ENCODE results near the gene RABGEF1.
"Not testable (repeated sequence)": the region's sequence is repeated elsewhere in the genome, so short reads cannot be mapped to it uniquely, and the experiment has no call there.

The RABGEF1 gene

DNA sequence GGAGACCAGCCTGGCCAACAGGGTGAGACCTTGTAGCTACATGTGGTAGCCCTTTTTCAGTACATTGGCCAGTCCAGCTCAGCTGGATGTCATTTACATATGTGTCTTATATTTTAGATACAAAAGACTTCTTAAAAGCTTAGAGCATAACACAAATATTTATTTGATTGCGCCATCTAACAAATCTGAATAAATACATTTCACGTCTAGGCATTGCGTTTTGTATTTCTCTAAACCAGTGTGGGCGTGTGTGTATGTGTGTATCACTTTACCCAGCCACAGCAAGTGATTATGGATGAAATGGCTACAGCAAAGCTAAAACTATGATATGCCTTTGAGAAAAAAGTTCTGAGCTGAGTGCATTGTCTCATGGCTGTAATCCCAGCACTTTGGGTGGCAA is 14.0 kb downstream of the RABGEF1 start:
- no peak overlapping the region for H3K27ac ChIP-seq (ENCODE audit: low read length)

GRCh38 chr7:66755059-66755458 is 14.5 kb downstream of the RABGEF1 start:
- H3K9ac ChIP-seq (ENCODE audit: low read depth, low read length); H3K27ac ChIP-seq (ENCODE audit: low read length); H3K27me3 ChIP-seq (ENCODE audit: insufficient read depth, low read length): not testable (repeated sequence)

More for the DNA sequence above, 14.0 kb downstream of the RABGEF1 start:
- H3K4me1 ChIP-seq (ENCODE audit: insufficient read depth, low read length) = no peaks in the 10 kb centered on the region
- H3K9ac ChIP-seq (ENCODE audit: low read depth, low read length) = no peak overlapping the region
- H3K36me3 ChIP-seq (ENCODE audit: insufficient read depth, low read depth, low read length) = no peaks in the 10 kb centered on the region
- no peaks in the 10 kb centered on the region for H3K9me3 ChIP-seq (ENCODE audit: insufficient read depth, low read depth, low read length)
- no peaks in the 10 kb centered on the region for H3K27me3 ChIP-seq (ENCODE audit: insufficient read depth, low read length)
- no peak overlapping the region for H3K4me3 ChIP-seq (ENCODE audit: low read length)

GRCh38 chr7:66756227-66756626 is 15.7 kb downstream of the RABGEF1 start:
- not testable (repeated sequence) for H3K27ac ChIP-seq (ENCODE audit: low read length); H3K36me3 ChIP-seq (ENCODE audit: insufficient read depth, low read depth, low read length); H3K9ac ChIP-seq (ENCODE audit: low read depth, low read length); H3K4me1 ChIP-seq (ENCODE audit: insufficient read depth, low read length); H3K4me3 ChIP-seq (ENCODE audit: low read length); H3K9me3 ChIP-seq (ENCODE audit: insufficient read depth, low read depth, low read length); H3K27me3 ChIP-seq (ENCODE audit: insufficient read depth, low read length)

More at GRCh38 chr7:66755059-66755458, 14.5 kb downstream of the RABGEF1 start:
- H3K9me3 ChIP-seq (ENCODE audit: insufficient read depth, low read depth, low read length); H3K4me1 ChIP-seq (ENCODE audit: insufficient read depth, low read length); H3K4me3 ChIP-seq (ENCODE audit: low read length); H3K36me3 ChIP-seq (ENCODE audit: insufficient read depth, low read depth, low read length): not testable (repeated sequence)

DNA sequence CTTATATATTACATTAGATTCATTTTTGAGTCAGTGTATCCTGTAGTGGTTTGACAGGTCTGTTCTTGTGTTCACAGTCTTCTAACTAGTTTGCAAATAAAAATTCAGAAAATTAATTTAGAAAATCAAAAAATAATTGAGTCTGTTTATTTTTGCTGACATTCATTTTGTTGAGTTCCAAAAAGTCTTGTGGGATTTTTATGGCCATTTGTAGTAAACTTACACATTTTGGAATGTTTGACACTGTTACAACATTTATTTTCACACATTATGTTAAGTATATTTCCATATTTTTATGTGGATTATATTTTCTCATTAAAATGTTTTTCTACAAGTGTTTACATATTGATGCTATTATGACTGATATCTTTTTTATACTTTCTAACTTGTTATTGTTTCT is 16.4 kb downstream of the RABGEF1 start:
- H3K4me3 ChIP-seq (ENCODE audit: low read length) = no peak overlapping the region
- no peaks in the 10 kb centered on the region for H3K27me3 ChIP-seq (ENCODE audit: insufficient read depth, low read length)
- H3K9ac ChIP-seq (ENCODE audit: low read depth, low read length) = no peak overlapping the region
- H3K27ac ChIP-seq (ENCODE audit: low read length) = no peak overlapping the region
- H3K36me3 ChIP-seq (ENCODE audit: insufficient read depth, low read depth, low read length) = no peaks in the 10 kb centered on the region
- no peaks in the 10 kb centered on the region for H3K9me3 ChIP-seq (ENCODE audit: insufficient read depth, low read depth, low read length)
- no peaks in the 10 kb centered on the region for H3K4me1 ChIP-seq (ENCODE audit: insufficient read depth, low read length)

GRCh38 chr7:66757939-66758338 is 17.4 kb downstream of the RABGEF1 start:
- H3K27ac ChIP-seq (ENCODE audit: low read length) = no peak overlapping the region
- H3K9me3 ChIP-seq (ENCODE audit: insufficient read depth, low read depth, low read length) = no peaks in the 10 kb centered on the region
- no peaks in the 10 kb centered on the region for H3K36me3 ChIP-seq (ENCODE audit: insufficient read depth, low read depth, low read length)
- no peaks in the 10 kb centered on the region for H3K4me1 ChIP-seq (ENCODE audit: insufficient read depth, low read length)
- H3K9ac ChIP-seq (ENCODE audit: low read depth, low read length) = no peak overlapping the region
- no peaks in the 10 kb centered on the region for H3K27me3 ChIP-seq (ENCODE audit: insufficient read depth, low read length)
- H3K4me3 ChIP-seq (ENCODE audit: low read length) = no peak overlapping the region

DNA sequence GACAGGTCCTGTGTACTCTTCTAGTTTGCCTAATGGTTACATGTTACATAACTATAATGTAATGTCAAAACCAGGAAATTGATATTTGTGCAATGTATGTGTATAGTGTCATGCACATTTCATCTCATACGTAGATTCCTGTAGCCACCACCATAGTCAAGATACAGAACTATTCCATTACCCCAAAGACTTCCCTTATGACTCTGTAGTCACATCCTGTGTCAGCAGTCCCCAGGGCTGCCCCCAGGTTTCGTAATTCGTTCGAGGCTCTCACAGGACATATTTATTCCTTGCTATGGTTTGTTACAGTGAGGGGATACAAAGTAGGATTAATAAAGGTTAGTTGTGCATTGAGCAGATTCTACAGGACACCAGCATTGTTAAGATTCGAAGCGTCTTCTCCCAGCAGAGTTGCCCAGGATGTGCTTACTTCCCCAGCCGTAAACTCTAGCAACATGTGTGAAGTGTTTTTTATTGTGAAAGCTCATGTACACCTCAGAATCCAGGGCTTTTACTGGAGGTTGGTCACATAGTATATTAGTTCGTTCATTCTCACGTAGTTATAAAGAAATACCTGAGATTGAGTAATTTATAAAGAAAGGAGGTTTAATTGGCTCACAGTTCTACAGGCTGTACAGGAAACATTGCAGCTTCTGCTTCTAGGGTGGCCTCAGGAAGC is 18.6 kb downstream of the RABGEF1 start:
- Histone ChIP-seq H3K27ac (ENCODE audit: low read length) (no peak overlapping the region), H3K4me3 (ENCODE audit: low read length) (no peak overlapping the region), H3K9ac (ENCODE audit: low read depth, low read length) (no peak overlapping the region), H3K4me1 (ENCODE audit: insufficient read depth, low read length) (no peaks in the 10 kb centered on the region), H3K9me3 (ENCODE audit: insufficient read depth, low read depth, low read length) (peaks cover 3% of the 10 kb centered on the region; the same call in 1 of the 2 replicates), H3K36me3 (ENCODE audit: insufficient read depth, low read depth, low read length) (no peaks in the 10 kb centered on the region), H3K27me3 (ENCODE audit: insufficient read depth, low read length) (no peaks in the 10 kb centered on the region)

GRCh38 chr7:66763183-66763582 is 22.6 kb downstream of the RABGEF1 start:
- H3K4me3 ChIP-seq (ENCODE audit: low read length); H3K36me3 ChIP-seq (ENCODE audit: insufficient read depth, low read depth, low read length); H3K9ac ChIP-seq (ENCODE audit: low read depth, low read length); H3K27me3 ChIP-seq (ENCODE audit: insufficient read depth, low read length); H3K27ac ChIP-seq (ENCODE audit: low read length); H3K4me1 ChIP-seq (ENCODE audit: insufficient read depth, low read length); H3K9me3 ChIP-seq (ENCODE audit: insufficient read depth, low read depth, low read length): not testable (repeated sequence)

DNA sequence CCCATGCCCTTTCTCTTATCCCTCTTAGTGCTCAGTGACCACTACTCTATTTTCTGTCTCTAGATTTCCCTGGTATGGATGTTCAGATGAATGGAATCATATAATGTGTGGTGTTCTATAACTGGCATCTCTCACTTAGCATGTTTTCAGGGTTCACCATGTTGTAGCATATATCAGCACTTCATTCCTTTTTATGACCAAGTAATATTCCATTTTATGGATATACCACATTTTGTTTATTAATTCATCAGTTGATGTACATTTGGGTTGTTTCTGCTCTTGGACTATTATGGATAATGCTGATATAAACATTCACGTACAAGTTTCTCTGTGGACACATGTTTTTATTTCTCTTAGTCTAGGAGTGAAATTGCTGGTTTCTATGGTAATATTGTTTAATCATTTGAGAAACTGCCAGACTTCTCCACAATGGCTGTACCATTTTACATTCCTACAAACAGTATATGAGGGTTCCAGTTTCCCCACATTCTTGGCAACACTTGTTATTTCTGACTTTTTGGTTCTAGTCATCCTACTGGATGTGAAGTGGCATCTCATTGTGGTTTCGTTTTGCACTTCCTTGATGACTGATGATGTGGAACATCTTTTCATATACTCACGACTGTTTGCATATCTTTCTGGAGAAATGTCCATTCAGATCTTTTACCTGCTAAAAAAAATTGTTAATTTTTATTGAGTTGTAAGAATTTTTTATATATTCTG is 23.3 kb downstream of the RABGEF1 start:
- H3K9ac ChIP-seq (ENCODE audit: low read depth, low read length); H3K36me3 ChIP-seq (ENCODE audit: insufficient read depth, low read depth, low read length); H3K27me3 ChIP-seq (ENCODE audit: insufficient read depth, low read length); H3K4me1 ChIP-seq (ENCODE audit: insufficient read depth, low read length); H3K27ac ChIP-seq (ENCODE audit: low read length); H3K9me3 ChIP-seq (ENCODE audit: insufficient read depth, low read depth, low read length); H3K4me3 ChIP-seq (ENCODE audit: low read length): not testable (repeated sequence)

DNA sequence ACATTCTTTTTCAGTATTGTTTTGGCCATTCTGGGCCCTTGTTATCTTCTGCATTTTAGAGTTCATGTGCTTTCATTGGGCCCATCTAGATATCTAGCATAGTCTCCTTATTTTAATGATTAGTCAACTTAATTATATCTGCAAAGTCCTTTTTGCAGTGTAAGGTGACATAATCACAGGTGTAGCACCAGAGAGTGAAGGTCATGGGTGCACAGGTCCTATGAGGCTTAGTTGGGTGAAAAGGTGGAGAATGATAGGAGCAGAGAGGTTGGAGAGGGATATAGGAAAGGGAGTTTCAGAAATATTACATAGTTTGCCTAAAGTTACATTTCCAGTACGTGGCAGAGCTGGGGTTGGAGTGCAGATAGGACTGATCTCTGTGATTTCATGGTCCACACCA is 24.4 kb downstream of the RABGEF1 start:
- not testable (repeated sequence) for H3K4me3 ChIP-seq (ENCODE audit: low read length); H3K4me1 ChIP-seq (ENCODE audit: insufficient read depth, low read length)

GRCh38 chr7:66765322-66766025 is 24.9 kb downstream of the RABGEF1 start:
- not testable (repeated sequence) for H3K9ac ChIP-seq (ENCODE audit: low read depth, low read length); H3K4me1 ChIP-seq (ENCODE audit: insufficient read depth, low read length); H3K27ac ChIP-seq (ENCODE audit: low read length); H3K27me3 ChIP-seq (ENCODE audit: insufficient read depth, low read length); H3K36me3 ChIP-seq (ENCODE audit: insufficient read depth, low read depth, low read length); H3K9me3 ChIP-seq (ENCODE audit: insufficient read depth, low read depth, low read length); H3K4me3 ChIP-seq (ENCODE audit: low read length)

More for the DNA sequence above, 24.4 kb downstream of the RABGEF1 start:
- not testable (repeated sequence) for H3K9me3 ChIP-seq (ENCODE audit: insufficient read depth, low read depth, low read length); H3K27ac ChIP-seq (ENCODE audit: low read length); H3K36me3 ChIP-seq (ENCODE audit: insufficient read depth, low read depth, low read length); H3K27me3 ChIP-seq (ENCODE audit: insufficient read depth, low read length); H3K9ac ChIP-seq (ENCODE audit: low read depth, low read length)

DNA sequence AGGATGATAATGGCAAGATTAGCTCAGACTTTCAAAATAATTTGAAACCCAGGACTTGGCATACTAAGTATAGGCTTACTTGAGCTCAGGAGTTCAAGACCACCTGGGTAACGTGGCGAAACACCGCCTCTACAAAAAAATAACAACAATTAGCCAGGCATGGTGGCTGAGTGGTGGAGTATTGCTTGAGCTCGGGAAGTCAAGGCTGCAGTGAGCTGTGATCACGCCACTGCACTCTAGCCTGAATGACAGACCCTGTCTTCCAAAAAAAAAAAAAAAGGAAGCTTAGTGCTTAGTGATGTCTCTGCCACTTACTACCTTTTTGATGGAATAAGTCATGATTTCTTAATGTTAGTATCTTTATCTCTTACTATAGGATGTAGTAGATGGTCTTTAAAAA is 25.5 kb downstream of the RABGEF1 start:
- H3K27ac ChIP-seq (ENCODE audit: low read length) = no peak overlapping the region
- H3K36me3 ChIP-seq (ENCODE audit: insufficient read depth, low read depth, low read length) = no peaks in the 10 kb centered on the region
- H3K4me3 ChIP-seq (ENCODE audit: low read length) = no peak overlapping the region
- peaks cover 3% of the 10 kb centered on the region; the same call in 1 of the 2 replicates for H3K9me3 ChIP-seq (ENCODE audit: insufficient read depth, low read depth, low read length)
- H3K9ac ChIP-seq (ENCODE audit: low read depth, low read length) = no peak overlapping the region
- no peaks in the 10 kb centered on the region for H3K27me3 ChIP-seq (ENCODE audit: insufficient read depth, low read length)
- peaks cover 3% of the 10 kb centered on the region; the same call in 1 of the 2 replicates for H3K4me1 ChIP-seq (ENCODE audit: insufficient read depth, low read length)

DNA sequence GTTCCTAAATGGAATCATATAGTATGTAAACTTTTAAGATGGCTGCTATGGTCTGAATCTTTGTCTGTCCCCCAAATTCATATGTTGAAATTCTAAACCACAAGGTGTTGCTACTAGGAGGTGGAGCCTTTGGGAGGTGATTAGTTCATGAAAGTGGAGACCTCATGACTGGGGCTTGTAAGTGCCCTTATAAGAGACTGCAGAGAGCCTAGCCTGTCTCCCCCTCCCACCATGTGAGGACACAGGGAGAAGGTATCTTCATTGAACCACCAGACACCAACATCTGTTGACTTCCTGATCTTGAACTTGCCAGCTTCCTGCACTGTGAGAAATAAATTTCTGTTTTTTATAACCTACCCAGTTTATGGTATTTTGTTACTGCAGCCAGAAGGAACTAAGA is 27.0 kb downstream of the RABGEF1 start:
- not testable (repeated sequence) for H3K27ac ChIP-seq (ENCODE audit: low read length); H3K4me3 ChIP-seq (ENCODE audit: low read length); H3K4me1 ChIP-seq (ENCODE audit: insufficient read depth, low read length); H3K9me3 ChIP-seq (ENCODE audit: insufficient read depth, low read depth, low read length); H3K36me3 ChIP-seq (ENCODE audit: insufficient read depth, low read depth, low read length); H3K9ac ChIP-seq (ENCODE audit: low read depth, low read length); H3K27me3 ChIP-seq (ENCODE audit: insufficient read depth, low read length)

Data from iPS-20b (cell line).